Spleen (tissue), 11 donors: Measurements from ENCODE around the gene LRRC4C. TPM values are rescaled to one million over a fixed set of nuclear protein-coding genes. Genes with fewer than 3 reads are reported as not detected.

ENCODE experiments used
- DNase-seq: peaks from one replicate; pipeline ENCODE4 v3.0.0-alpha.2; 2020
- H3K27ac ChIP-seq, 8 donors: fragments of 200-600 bp; sonication (generic) in 7 of 8; 1 replicate in 4 of 8; 2 replicates in 4 of 8; pipeline versions ENCODE4 v1.5.0 to v1.8.0; 2016 to 2021; ENCODE audit warnings: inconsistent platforms in 4 of 8, mild to moderate bottlenecking in 4 of 8, moderate library complexity in 1 of 8
- H3K27me3 ChIP-seq, 7 donors: fragments of 200-600 bp; sonication (generic) in 6 of 7; replicated peaks in 1 of 7; 1 replicate in 4 of 7; 2 replicates in 3 of 7; pipeline versions ENCODE4 v1.5.0 to v1.8.0; 2016 to 2021; ENCODE audit warnings: inconsistent platforms in 3 of 7, mild to moderate bottlenecking in 1 of 7
- H3K36me3 ChIP-seq, 6 donors: fragments of 200-600 bp; sonication (generic) in 5 of 6; 1 replicate in 4 of 6; 2 replicates in 2 of 6; pipeline versions ENCODE4 v1.5.0 to v1.8.0; 2016 to 2021; ENCODE audit warnings: inconsistent platforms in 2 of 6
- H3K4me1 ChIP-seq, 6 donors: fragments of 200-600 bp; sonication (generic) in 5 of 6; 1 replicate in 3 of 6; 2 replicates in 3 of 6; pipeline versions ENCODE4 v1.5.0 to v1.8.0; 2016 to 2021; ENCODE audit warnings: inconsistent platforms in 3 of 6
- H3K4me3 ChIP-seq, 8 donors: fragments of 200-600 bp; sonication (generic) in 7 of 8; 1 replicate in 4 of 8; 2 replicates in 4 of 8; pipeline versions ENCODE4 v1.5.0 to v1.8.0; 2016 to 2021; ENCODE audit warnings: inconsistent platforms in 4 of 8, mild to moderate bottlenecking in 4 of 8, moderate library complexity in 2 of 8
- H3K9me3 ChIP-seq, 8 donors: fragments of 200-600 bp; sonication (generic) in 7 of 8; 1 replicate in 4 of 8; 2 replicates in 4 of 8; pipeline versions ENCODE4 v1.5.0 to v1.8.0; 2016 to 2021; ENCODE audit warnings: inconsistent platforms in 4 of 8
- POLR2A ChIP-seq, 3 donors: fragments of 450-650 bp; IDR thresholded peaks; one replicate each; pipeline ENCODE4 v1.5.1; 2017; ENCODE audit warnings: antibody characterized with exemption in 3 of 3, mild to moderate bottlenecking in 1 of 3
- POLR2AphosphoS5 ChIP-seq, 3 donors: sonication (generic); formaldehyde crosslinking; IDR thresholded peaks; one replicate each; pipeline ENCODE4 v1.5.1; 2017; ENCODE audit warnings: antibody characterized with exemption in 3 of 3
- WGBS, 5 donors: extraction: QIAGEN DNeasy Blood & Tissue Kit in 3 of 5; methylation state at CpG; one replicate each; pipeline versions ENCODE4 v1.1.5 to v1.1.7; 2013 to 2018; 5-methylcytosine and 5-hydroxymethylcytosine counted together
- intact Hi-C: fragments of 100-400 bp; cut with DNase I; formaldehyde crosslinking; loops from one replicate; pipeline ENCODE4 v1.15.0; 2023; ENCODE audit warnings: low total_unique reads
- polyA plus RNA-seq, 3 donors: library from polyadenylated mRNA; stranded (reverse); fragments of 200-250 nt; gene quantifications; one replicate each; pipeline ENCODE4 v1.2.1, GENCODE V29; 2013
- total RNA-seq, 7 donors: library from RNA; depleted of rRNA in 3 of 7; stranded (reverse); fragments of >200 nt in 3 of 7; fragmentation: NEBNext Ultra II Directional in 4 of 7; extraction: Animal tissue kit (Norgen Biotek cat#: 25700) in 4 of 7; gene quantifications; one replicate each; pipeline versions ENCODE4 v1.1.0 to v1.2.1, GENCODE V29; 2016 to 2021
- TF ChIP-seq, protein P1 (sequence below), 11 experiments: fragments of 200-600 bp in 7 of 11; fragments of 450-650 bp in 4 of 11; sonication (generic) in 4 of 11; IDR thresholded peaks in 8 of 11; conservative IDR thresholded peaks in 3 of 11; 1 replicate in 7 of 11; 2 replicates in 4 of 11; pipeline versions ENCODE4 v1.4.0 to v1.8.0; 2016 to 2021; ENCODE audit warnings: antibody characterized with exemption in 11 of 11, inconsistent platforms in 4 of 11, mild to moderate bottlenecking in 1 of 11
- donor health status: healthy with polysubstance abuse.
- donor health status: DM: no; HTN: no; CAD: no; lungs with moderate emphysema.
- donor health status: DM: no; HTN: no; CAD: no.
- donor health status: Bipolar disorder and iron deficiency.
- donor health status: healthy.
- donor health status: DM: no; HTN: no; CAD: no.
- donor health status: DM: yes; HTN: yes; CAD: no.

The LRRC4C gene
- total and polyA plus RNA-seq, 10 donors, result 0.15 to 8.9 (median 1.9) TPM

DNA sequence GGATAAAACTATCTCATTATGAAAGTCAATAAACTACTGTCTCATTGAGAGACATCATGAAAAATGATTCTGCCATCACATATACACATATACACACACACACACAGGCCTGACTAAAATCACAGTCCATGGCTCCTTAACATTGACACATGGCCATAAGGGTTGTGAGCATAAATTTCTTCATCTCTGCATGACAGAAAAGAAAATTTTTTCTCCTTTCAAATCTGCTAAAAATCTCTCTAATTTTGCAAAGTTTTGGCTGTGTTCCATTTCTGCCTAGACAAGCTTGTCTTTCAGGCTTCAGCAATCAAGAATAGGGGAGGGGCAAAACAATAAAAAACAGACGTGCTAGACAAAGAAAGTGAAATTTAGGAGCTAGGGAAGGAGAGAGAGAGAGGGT lies 324.5 kb downstream of the LRRC4C start:
- Histone ChIP-seq H3K27ac (no peak overlapping the region), H3K4me3 (no peak overlapping the region), H3K4me1 (no peaks in the 10 kb centered on the region), H3K36me3 (no peaks in the 10 kb centered on the region), H3K9me3 (peaks cover 0 to 7% (median 0%) of the 10 kb centered on the region in 8 donors), H3K27me3 (no peaks in the 10 kb centered on the region)
- TF ChIP-seq POLR2A (IDR thresholded peaks at IDR 0.05), result no peak
- no peak for TF ChIP-seq POLR2AphosphoS5 (IDR thresholded peaks at IDR 0.05)
- TF ChIP-seq, protein P1, sequence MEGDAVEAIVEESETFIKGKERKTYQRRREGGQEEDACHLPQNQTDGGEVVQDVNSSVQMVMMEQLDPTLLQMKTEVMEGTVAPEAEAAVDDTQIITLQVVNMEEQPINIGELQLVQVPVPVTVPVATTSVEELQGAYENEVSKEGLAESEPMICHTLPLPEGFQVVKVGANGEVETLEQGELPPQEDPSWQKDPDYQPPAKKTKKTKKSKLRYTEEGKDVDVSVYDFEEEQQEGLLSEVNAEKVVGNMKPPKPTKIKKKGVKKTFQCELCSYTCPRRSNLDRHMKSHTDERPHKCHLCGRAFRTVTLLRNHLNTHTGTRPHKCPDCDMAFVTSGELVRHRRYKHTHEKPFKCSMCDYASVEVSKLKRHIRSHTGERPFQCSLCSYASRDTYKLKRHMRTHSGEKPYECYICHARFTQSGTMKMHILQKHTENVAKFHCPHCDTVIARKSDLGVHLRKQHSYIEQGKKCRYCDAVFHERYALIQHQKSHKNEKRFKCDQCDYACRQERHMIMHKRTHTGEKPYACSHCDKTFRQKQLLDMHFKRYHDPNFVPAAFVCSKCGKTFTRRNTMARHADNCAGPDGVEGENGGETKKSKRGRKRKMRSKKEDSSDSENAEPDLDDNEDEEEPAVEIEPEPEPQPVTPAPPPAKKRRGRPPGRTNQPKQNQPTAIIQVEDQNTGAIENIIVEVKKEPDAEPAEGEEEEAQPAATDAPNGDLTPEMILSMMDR (IDR thresholded peaks at IDR 0.05 in 8 of 11, conservative IDR thresholded peaks at IDR 0.05 in 3 of 11), result no peak
- intact Hi-C loops, result no loop called here
- DNase-seq, result no peak
- 11 to 33% (median 22%) methylated on average over 1 of the region's 1 CpG for WGBS, 5 donors

DNA sequence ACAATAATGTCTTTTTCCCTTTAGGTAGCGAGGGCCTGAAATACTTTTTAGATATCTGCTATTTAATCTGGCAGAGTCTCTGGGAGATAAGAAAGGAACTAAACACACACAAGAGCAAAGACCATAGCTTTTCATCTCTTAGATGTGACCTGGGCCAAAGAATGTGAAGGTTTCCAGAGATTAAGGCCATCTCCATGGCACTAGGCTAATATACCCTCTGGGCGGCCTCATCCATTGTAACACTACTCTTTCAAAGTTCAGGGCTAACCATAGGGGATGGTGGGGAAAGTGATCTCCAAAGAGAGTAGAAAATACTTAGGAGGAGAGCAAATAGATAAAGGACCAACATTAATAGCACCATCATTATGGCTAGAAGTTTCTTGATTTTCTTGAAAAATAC lies 326.4 kb downstream of the LRRC4C start:
- Histone ChIP-seq H3K36me3 (no peaks in the 10 kb centered on the region), H3K27me3 (no peaks in the 10 kb centered on the region), H3K9me3 (peaks cover 0 to 8% (median 0%) of the 10 kb centered on the region in 8 donors), H3K4me3 (no peak overlapping the region), H3K4me1 (no peaks in the 10 kb centered on the region), H3K27ac (no peak overlapping the region)
- WGBS, 5 donors, result 63 to 87% (median 82%) methylated on average over 2 of the region's 2 CpGs
- TF ChIP-seq POLR2A (IDR thresholded peaks at IDR 0.05) (no peak), POLR2AphosphoS5 (IDR thresholded peaks at IDR 0.05) (no peak)
- TF ChIP-seq, protein P1 (IDR thresholded peaks at IDR 0.05 in 8 of 11, conservative IDR thresholded peaks at IDR 0.05 in 3 of 11), result no peak
- DNase-seq, result no peak
- intact Hi-C loops, result no loop called here

DNA sequence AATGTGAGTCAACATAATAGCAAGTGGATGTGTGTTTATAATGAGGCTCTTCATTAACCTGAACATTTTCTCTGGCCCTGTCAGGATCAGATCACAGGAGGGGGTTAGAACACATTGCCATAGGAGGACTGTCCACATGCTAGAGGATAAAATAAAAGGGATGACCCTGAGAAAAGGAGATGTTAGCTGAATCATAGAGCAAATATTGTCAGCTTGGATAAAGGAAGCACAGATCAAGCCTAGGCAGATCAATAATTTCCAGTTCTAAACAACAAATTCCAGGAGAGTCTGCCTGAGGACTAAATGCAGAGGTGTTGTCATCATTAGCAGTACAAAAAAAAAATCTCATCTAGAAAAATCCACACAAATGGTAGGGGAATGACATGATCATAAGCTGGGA lies 337.9 kb downstream of the LRRC4C start:
- H3K9me3 ChIP-seq, result peaks cover 0 to 27% (median 3%) of the 10 kb centered on the region in 8 donors
- no peaks in the 10 kb centered on the region for H3K36me3 ChIP-seq
- no peaks in the 10 kb centered on the region for H3K27me3 ChIP-seq
- H3K4me1 ChIP-seq, result no peaks in the 10 kb centered on the region
- H3K27ac ChIP-seq, result no peak overlapping the region
- no peak for TF ChIP-seq POLR2A (IDR thresholded peaks at IDR 0.05)
- no peak for TF ChIP-seq POLR2AphosphoS5 (IDR thresholded peaks at IDR 0.05)
- TF ChIP-seq, protein P1 (IDR thresholded peaks at IDR 0.05 in 8 of 11, conservative IDR thresholded peaks at IDR 0.05 in 3 of 11), result no peak
- DNase-seq, result no peak
- H3K4me3 ChIP-seq, result no peak overlapping the region
- intact Hi-C loops, result no loop called here

DNA sequence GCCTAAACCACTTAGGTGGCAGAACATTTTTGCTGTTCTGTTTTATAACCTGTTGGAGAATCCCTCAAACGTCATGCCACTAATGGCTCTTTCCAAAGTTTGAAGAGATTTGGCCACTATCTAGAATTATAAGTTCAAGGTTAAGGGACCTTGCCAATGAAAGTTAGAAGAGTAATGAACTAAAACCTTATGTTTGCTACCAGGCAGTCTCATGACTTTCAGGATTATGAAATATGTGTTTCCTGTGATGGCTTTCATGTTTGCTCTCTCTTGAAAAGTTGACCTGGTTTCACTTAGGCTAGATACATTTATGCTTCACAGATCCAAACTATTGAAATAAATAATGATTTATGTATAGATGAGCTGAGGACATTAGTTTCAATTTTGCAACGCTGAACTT lies 340.0 kb downstream of the LRRC4C start:
- no peaks in the 10 kb centered on the region for H3K27me3 ChIP-seq
- no peak for TF ChIP-seq POLR2A (IDR thresholded peaks at IDR 0.05)
- no peak for TF ChIP-seq POLR2AphosphoS5 (IDR thresholded peaks at IDR 0.05)
- TF ChIP-seq, protein P1 (IDR thresholded peaks at IDR 0.05 in 8 of 11, conservative IDR thresholded peaks at IDR 0.05 in 3 of 11), result no peak
- H3K9me3 ChIP-seq, result peaks cover 0 to 18% (median 0%) of the 10 kb centered on the region in 8 donors
- intact Hi-C loops, result no loop called here
- H3K27ac ChIP-seq, result no peak overlapping the region
- 50 to 67% (median 59%) methylated on average over 2 of the region's 2 CpGs for WGBS, 5 donors
- no peak for DNase-seq
- no peak overlapping the region for H3K4me3 ChIP-seq
- H3K4me1 ChIP-seq, result no peaks in the 10 kb centered on the region
- no peaks in the 10 kb centered on the region for H3K36me3 ChIP-seq
